Ramos (cell line): Measurements from ENCODE around the gene RNF180.

Source experiments
- in situ Hi-C: fragments of 300-500 bp; cut with MboI; formaldehyde crosslinking; loops from one replicate; pipeline ENCODE4 v1.14.3; 2022; ENCODE audit warnings: low sequenced_read_pairs; ENCODE audit not compliant: unreplicated experiment

RNF180 gene

DNA sequence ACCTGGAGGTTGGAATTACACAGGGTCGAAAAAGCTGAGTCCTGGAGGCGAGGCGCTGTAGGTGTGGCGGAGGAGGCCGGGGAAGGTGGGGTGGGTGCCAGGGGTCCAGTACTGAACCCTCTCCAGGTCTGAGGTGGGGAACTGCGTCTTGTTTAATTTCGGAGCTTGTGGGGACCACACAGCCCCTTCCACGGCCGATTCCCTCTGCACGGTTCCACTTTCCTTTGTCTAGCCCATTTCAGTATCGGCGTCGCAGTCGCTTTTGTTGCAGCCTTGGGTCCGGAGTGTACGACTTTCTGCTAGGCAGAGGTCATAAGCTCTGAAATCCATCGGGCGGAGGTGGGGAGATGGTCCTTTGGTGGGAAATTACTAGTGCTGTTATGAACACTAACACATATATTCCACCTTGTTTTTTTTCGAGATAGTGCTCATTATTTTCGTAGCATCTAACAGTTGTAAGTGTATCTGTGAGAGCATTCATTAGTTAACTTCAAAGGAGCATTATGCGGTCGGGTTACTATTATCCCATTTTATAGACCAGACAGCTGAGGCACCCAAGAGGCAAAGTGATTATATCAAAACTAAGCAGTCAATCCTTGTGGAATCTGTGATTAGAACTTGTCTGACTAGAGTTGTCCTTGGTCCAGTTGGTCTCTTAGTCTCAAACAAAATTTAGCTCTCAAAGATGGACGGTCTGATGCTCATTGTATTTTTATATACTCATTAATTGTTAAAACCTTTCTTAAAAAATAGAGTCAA lies 737 bp downstream of the RNF180 start:
- in situ Hi-C loops, result no loop called here

DNA sequence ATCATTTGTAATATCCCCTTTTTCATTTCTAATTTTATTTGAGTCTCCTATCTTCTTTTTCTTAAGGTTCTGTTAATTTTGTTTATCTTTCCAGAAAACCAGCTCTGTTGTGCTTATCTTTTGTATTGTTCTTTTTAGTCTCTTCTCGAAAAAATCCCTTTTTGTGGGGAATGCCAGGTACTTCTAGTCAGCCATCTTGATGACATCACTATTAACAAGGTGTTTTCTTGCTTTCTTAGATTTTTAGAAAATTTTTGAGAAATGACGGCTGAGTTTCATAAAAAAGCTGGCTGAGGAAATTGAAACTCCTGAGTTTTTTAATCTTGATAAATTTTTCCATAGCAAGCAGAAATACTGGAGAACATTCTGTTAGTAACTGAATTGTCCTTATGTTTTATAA lies 10.7 kb downstream of the RNF180 start:
- in situ Hi-C loops, result no loop called here

DNA sequence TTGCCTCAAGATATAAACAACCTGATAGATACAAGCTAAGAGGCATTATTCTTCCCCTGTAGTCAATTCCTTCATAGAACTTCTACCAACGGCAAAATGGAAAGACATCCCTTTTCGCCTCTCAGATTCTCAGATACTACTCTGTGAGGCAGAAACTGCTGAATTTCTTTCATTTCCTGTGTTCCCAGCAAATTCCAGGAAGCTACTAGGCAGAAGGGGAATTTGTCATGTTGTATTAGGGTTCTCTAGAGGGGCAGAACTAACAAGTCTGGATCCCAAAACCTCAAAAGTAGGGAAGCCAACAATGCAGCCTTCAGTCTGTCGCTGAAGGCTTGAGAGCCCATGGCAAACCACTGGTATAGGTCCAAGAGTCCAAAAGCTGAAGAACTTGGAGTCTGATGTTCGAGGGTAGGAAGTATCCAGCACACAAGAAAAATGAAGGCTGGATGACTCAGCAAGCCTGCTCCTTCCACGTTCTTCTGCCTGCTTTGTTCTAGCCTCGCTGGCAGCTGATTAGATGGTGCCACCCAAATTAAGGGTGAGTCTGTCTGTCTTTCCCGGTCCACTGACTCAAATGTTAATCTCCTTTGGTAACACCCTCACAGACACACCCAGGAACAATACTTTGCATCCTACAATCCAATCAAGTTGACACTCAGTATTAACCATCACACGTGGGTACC lies 15.2 kb downstream of the RNF180 start:
- in situ Hi-C loops, result no loop called here

- in situ Hi-C loops, result no loop called here
These were observed 15.8 kb downstream of the RNF180 start for GRCh38 chr5:64181440-64181839.

GRCh38 chr5:64183956-64184355 lies 18.3 kb downstream of the RNF180 start:
- in situ Hi-C loops, result no loop called here

GRCh38 chr5:64184832-64185231 lies 19.2 kb downstream of the RNF180 start:
- in situ Hi-C loops, result no loop called here

DNA sequence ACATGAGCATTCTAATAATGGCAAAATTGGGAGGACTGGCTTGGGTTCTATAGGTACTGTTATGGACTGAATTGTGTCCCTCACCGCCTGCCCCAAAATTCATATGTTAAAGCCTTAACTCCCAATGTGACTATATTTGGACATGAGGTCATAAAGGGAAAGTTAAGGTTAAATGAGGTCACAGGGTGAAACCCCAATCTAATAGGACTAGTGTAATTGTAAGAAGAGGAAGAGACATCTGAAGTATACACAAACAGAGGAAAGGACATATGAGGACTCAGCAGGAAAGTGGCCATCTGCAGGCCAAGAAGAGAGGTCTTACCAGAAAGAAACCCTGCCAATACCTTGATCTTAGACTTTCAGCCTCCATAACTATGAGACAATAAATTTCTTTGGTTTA lies 23.1 kb downstream of the RNF180 start:
- in situ Hi-C loops, result no loop called here

DNA sequence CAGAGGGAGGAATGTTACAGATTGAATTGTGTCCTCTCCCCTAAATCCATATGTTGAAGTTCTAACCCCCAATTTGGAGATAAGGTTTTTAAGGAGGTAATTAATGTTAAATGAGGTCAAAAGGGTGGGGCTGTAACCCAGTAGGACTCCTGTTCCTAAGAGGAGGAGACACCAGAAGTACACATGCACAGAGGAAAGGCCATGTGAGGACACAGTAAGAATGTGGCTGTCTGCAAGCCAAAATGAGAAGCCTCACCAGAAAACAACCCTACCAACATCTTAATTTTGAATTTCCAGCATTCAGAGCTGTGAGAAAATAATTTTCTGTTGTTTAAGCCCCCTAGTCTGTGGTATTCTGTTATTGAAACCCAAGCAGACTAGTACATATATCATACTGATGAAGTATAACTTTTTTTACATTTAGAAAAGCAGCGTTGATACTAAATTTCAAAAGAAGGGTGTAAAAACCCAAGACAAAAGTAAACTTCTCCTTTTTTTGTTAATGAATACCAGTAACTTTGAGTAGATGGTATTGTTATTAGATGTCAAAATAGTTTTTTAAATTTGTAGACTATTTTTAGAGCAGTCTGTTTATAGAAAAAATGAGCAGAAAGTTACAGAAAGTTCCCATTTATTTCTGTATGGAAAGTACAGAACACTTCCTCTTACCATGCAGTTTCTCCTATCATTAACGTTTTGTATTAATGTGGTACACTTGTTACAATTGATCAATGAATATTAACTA lies 25.1 kb downstream of the RNF180 start:
- in situ Hi-C loops, result no loop called here

GRCh38 chr5:64195981-64196380 lies 30.3 kb downstream of the RNF180 start:
- in situ Hi-C loops, result no loop called here

- in situ Hi-C loops, result no loop called here
These were observed 33.8 kb downstream of the RNF180 start for GRCh38 chr5:64199425-64199824.

DNA sequence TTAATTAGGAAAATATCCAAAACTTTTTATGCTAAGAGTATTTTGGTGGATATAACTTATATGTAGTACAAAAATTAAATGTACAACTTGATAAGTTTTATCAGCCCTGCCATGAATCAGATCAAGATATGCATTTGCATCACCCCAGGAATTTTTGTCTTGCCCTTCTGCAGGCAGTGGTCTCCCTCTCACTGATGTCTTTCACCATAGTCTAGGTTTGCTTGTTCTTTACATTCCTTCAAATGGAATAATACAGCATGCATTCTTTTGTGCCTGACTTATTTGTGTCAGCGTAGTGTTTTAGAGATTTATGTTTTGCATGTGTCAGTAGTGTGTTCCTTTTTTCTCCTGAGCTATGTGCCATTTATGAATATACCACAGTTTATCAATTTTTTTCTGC lies 36.4 kb downstream of the RNF180 start:
- in situ Hi-C loops, result no loop called here

- in situ Hi-C loops, result no loop called here
These were observed 41.0 kb downstream of the RNF180 start for GRCh38 chr5:64206653-64207052.

DNA sequence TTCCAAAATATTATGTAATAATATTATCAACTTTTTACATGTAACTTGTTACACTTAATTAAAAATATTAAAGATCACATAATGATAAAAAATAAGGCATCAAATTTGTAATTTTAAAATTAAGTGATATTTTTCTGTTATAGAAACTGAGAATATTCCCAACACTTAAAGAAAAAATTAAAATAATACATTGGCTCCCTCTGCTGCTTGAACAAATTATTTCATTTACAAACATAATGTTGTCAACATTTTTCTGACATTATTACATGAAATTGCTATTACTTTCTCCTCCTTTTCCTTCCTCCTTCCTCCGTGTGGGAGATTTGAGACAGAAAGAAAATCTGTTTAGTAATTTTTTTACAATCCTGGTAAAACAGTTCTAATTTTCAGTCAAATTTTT lies 42.3 kb downstream of the RNF180 start:
- in situ Hi-C loops, result no loop called here

DNA sequence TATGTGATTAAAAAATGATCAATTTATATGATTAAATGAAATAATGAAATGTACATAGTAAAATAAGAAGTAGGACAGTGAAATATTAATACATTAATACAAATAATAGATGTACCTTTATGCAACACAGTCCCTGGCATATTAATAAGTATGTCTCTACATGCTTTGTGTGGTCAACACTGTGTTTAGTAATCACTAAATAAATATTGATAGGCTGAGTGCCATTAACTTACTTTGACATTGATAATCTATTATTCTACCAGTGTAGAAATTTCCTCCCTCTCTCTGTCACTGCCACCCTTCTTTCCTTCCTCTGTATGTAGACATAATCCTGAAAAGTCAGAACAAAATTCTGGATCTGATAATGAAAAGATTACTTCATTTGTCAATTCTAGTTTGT lies 43.7 kb downstream of the RNF180 start:
- in situ Hi-C loops, result no loop called here

GRCh38 chr5:64210866-64211265 lies 45.2 kb downstream of the RNF180 start:
- in situ Hi-C loops, result no loop called here

DNA sequence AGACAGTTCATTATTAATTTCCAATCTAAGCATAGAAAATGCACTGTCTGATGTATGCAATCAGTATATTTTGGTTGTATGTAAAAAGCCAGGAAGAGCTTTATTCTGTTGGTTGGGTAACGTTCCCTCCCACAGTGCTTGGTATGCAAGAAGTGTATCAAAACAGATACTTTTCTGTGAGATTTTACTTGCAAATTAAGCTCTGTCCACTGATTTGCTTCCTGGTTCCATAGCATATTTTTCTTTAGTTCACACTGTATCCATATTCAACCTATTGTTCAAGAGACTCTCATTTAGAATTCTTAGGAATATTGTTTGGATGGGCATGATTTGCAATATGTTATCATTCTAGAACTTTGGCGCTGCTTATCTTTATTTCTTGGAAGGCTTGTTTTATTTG lies 47.4 kb downstream of the RNF180 start:
- in situ Hi-C loops, result no loop called here

DNA sequence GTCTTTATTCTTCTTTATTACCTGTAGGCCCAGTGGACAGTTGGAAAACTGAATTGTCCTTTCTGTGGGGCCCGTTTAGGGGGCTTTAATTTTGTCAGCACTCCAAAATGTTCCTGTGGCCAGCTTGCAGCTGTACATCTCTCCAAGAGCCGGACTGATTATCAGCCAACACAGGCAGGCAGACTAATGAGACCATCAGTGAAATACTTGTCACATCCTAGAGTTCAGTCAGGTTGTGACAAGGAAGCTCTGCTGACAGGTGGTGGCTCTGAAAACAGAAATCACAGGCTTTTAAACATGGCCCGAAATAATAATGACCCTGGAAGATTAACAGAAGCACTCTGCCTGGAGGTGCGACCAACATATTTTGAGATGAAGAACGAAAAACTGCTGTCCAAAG lies 47.9 kb downstream of the RNF180 start:
- in situ Hi-C loops, result no loop called here

DNA sequence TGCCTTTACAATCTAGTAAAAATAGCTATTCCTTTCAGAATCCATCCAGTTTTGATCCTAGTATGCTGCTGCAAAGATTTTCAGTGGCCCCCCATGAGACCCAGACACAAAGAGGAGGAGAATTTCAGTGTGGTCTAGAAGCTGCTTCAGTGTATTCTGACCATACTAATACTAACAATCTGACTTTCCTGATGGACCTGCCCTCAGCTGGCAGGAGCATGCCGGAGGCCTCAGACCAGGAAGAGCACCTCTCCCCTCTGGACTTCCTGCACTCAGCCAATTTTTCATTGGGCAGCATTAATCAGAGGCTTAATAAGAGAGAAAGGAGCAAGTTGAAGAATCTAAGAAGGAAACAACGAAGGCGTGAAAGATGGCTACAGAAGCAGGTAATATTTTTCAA lies 48.5 kb downstream of the RNF180 start:
- in situ Hi-C loops, result no loop called here

DNA sequence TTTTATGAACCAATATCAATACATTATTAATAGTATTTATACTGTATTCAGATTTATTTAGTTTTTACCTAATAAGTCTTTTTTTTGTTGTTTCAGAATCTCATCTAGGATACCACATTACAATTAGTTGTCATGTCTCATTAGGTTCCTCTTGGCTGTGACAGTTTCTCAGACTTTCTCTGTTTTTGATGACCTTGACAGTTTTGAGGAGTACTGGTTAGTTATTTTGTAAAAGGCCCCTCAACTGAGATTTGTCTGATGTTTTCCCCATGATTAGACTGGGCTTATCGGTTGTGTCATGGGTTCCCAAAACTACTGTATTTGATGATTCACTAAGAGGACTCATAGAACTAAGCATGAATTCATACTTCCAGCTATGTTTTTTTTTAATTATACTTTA lies 56.3 kb downstream of the RNF180 start:
- in situ Hi-C loops, result no loop called here

- in situ Hi-C loops, result loop anchor here (25.0 kb wide), 1 partner anchor 387 kb away; no protein-coding TSS in a partner anchor
These were observed 59.8 kb downstream of the RNF180 start for GRCh38 chr5:64225286-64225981.

DNA sequence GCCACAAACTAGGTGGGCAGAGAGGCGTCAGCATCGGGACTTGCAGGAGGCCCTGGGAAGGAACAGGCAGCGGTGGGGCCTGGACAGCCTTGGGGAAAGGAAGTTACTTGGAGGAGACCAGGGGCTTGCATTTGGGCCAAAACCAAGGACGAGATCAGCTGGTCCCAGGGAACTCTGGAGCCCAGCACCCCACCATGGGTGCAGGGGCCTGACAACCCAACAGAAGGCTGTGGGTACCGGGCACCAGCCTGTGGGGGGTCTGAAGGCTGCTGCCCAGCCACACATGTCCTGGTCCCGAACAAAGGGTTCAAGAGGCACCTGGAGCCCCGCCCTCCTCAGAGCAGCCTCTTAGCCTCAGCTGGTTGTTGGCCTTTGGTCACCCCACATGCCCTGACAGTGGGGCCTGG lies 61.5 kb downstream of the RNF180 start:
- in situ Hi-C loops, result loop anchor here (25.0 kb wide), 1 partner anchor 385 kb away; no protein-coding TSS in a partner anchor
